ENCODE measurements around the gene THUMPD3.

The THUMPD3 gene

DNA sequence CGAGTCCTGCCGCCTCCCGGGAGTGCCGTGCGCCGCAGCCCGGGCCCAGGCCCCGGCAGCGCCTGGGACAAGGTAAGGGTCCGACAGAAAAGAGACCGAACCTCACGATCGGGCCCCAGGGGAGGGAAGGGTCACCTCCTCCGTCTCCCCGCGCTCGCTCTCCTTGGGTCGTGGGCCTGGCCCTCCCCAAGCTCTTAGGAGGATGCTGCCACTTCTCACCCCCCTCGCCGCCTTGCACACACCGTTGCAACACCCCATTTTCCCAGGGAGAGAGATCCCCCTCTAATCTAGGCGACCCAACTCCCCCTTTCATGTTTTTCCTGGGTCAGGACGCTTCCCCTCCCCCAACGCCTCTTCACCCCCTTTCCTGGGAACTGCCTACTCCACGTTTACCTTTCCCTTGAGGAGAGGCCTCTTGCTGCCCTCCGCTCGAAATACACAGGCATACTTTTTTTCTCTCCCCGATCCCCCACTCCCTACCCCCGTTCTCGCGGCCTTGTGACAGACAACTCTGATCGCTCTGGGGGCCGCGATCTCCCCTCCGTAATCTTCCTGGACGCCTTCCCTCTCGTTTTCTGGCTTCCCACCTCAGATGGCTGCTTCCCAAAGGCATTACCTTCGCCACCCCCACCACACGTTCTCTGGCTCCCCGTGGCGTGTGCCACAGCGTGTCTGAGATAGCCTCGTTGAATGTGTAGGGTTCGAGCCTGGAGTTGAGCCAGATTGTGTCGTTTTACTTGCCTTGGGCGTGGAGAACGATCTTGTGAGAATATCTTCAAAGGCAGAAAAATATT lies 35.2 kb downstream of the THUMPD3 start:
- Histone ChIP-seq H3K9me3 (ENCODE audit: control insufficient read depth in 2 of 2, low read length in 2 of 2) (no peaks in the 10 kb centered on the region), H3K4me1 (ENCODE audit: control insufficient read depth, insufficient read depth, low read length) (peaks cover 32% of the 10 kb centered on the region), H3K4me3 (ENCODE audit: low read length in 2 of 2) (peak overlapping the region; percentile 94 to 95), H3K9ac (ENCODE audit: low read length in 2 of 2) (peak overlapping the region; percentile 99), H3K27me3 (ENCODE audit: control insufficient read depth in 1 of 2, insufficient read depth in 2 of 2, low read length in 2 of 2) (no peaks in the 10 kb centered on the region), H3K36me3 (ENCODE audit: control insufficient read depth in 2 of 2, insufficient read depth in 2 of 2, low read length in 2 of 2) (peaks cover 3 to 4% of the 10 kb centered on the region in 2 donors), H3K27ac (ENCODE audit: low read length) (peak overlapping the region; percentile 97)

GRCh38 chr3:9398700-9399336 lies 36.0 kb downstream of the THUMPD3 start:
- H3K9ac ChIP-seq (ENCODE audit: low read length in 2 of 2) = peak overlapping the region; percentile 99
- H3K27ac ChIP-seq (ENCODE audit: low read length) = peak overlapping the region; percentile 97
- no peaks in the 10 kb centered on the region for H3K27me3 ChIP-seq (ENCODE audit: control insufficient read depth in 1 of 2, insufficient read depth in 2 of 2, low read length in 2 of 2)
- H3K36me3 ChIP-seq (ENCODE audit: control insufficient read depth in 2 of 2, insufficient read depth in 2 of 2, low read length in 2 of 2) = peaks cover 0 to 2% of the 10 kb centered on the region in 2 donors
- peak overlapping the region; percentile 94 to 95 for H3K4me3 ChIP-seq (ENCODE audit: low read length in 2 of 2)
- H3K4me1 ChIP-seq (ENCODE audit: control insufficient read depth, insufficient read depth, low read length) = peaks cover 33% of the 10 kb centered on the region
- no peaks in the 10 kb centered on the region for H3K9me3 ChIP-seq (ENCODE audit: control insufficient read depth in 2 of 2, low read length in 2 of 2)

DNA sequence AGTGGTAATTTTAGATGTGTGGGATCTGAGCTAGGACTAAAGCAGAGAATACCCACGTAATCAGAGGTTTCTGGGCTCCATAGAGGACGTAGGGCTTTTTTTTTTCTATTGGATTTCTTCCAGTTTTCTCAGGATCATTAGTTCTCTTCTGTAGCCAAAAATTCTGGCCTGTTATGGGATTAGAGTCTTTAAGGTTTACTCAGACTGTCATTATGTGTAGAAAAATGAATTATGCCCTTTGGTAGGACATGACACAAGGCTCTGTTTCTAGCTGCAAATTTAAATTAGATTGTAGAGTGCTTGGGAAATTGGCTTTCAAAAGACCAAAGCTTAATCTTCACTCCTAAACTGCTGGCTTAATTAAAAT lies 36.5 kb downstream of the THUMPD3 start:
- Histone ChIP-seq H3K27me3 (ENCODE audit: control insufficient read depth in 1 of 2, insufficient read depth in 2 of 2, low read length in 2 of 2) (no peaks in the 10 kb centered on the region), H3K36me3 (ENCODE audit: control insufficient read depth in 2 of 2, insufficient read depth in 2 of 2, low read length in 2 of 2) (peaks cover 0 to 2% of the 10 kb centered on the region in 2 donors), H3K4me1 (ENCODE audit: control insufficient read depth, insufficient read depth, low read length) (peaks cover 33% of the 10 kb centered on the region), H3K4me3 (ENCODE audit: low read length in 2 of 2) (peak overlapping the region; percentile 94 to 95), H3K27ac (ENCODE audit: low read length) (peak overlapping the region; percentile 97), H3K9me3 (ENCODE audit: control insufficient read depth in 2 of 2, low read length in 2 of 2) (no peaks in the 10 kb centered on the region), H3K9ac (ENCODE audit: low read length in 2 of 2) (peak overlapping the region; percentile 99)

DNA sequence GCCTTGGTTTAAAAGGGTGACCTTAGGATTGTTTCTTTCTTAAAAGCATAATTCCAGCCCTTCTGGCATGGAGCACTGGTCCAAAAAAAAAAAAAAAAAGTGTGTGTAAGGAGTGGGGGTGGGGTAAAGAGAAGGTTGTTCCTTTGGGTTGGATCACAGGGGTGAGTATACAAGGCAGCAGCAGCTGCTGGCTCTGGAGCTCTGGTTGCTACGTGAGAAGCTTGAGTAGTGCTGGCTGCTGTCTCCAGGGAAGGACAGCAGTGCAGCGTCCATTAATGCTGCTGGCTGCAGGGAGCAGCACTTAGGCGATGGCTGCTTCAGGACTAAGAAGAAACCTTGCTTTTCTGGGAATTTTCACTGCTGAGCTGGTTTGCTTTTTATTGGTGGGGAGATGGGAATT lies 36.9 kb downstream of the THUMPD3 start:
- Histone ChIP-seq H3K27me3 (ENCODE audit: control insufficient read depth in 1 of 2, insufficient read depth in 2 of 2, low read length in 2 of 2) (no peaks in the 10 kb centered on the region), H3K9me3 (ENCODE audit: control insufficient read depth in 2 of 2, low read length in 2 of 2) (no peaks in the 10 kb centered on the region), H3K4me3 (ENCODE audit: low read length in 2 of 2) (peak overlapping the region; percentile 94 to 95), H3K4me1 (ENCODE audit: control insufficient read depth, insufficient read depth, low read length) (peaks cover 35% of the 10 kb centered on the region), H3K36me3 (ENCODE audit: control insufficient read depth in 2 of 2, insufficient read depth in 2 of 2, low read length in 2 of 2) (peaks cover 0 to under 1% of the 10 kb centered on the region in 2 donors), H3K27ac (ENCODE audit: low read length) (peak overlapping the region; percentile 97), H3K9ac (ENCODE audit: low read length in 2 of 2) (peak overlapping the region in 1 of 2 donors; percentile 99)

DNA sequence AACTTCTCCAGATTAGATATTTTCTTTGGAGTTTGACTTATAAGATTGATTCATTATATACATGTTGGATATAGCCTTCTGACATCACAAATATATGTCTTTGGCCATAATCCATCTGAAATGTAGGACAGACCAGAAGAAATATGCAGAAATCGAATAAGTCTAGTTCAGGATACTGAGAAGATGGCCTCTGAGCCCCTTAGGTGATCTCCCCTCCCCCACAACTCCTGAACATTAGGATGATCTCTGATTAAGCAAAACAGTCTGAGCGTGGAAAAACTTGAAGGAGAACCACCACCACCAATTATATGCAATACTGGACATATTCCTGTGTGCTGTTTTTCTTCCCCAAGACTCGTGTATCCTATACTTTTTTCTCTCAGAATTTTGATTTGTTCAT lies 37.8 kb downstream of the THUMPD3 start:
- Histone ChIP-seq H3K4me3 (ENCODE audit: low read length in 2 of 2) (peak overlapping the region in 1 of 2 donors; percentile 16), H3K9ac (ENCODE audit: low read length in 2 of 2) (no peak overlapping the region), H3K9me3 (ENCODE audit: control insufficient read depth in 2 of 2, low read length in 2 of 2) (no peaks in the 10 kb centered on the region), H3K27me3 (ENCODE audit: control insufficient read depth in 1 of 2, insufficient read depth in 2 of 2, low read length in 2 of 2) (no peaks in the 10 kb centered on the region), H3K4me1 (ENCODE audit: control insufficient read depth, insufficient read depth, low read length) (peaks cover 34% of the 10 kb centered on the region), H3K36me3 (ENCODE audit: control insufficient read depth in 2 of 2, insufficient read depth in 2 of 2, low read length in 2 of 2) (no peaks in the 10 kb centered on the region), H3K27ac (ENCODE audit: low read length) (peak overlapping the region; percentile 12)

DNA sequence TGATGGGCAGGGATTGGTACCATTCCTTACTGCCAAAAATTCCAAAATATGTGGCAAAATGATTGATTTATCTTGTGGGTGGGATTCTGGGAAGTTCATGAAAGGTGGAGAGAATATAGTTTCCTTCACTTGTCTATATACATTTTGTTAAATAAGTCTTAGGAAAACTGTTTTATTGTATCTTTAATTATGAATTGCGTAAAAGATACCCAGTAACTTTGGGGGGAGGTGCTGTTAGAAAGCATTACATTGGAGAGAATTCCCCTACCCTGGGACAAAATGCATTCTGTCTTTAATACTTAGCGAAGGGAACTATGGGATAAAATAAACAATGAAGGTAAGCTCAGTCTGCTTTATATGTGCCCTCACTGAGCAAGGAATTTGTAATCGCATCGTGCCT lies 39.1 kb downstream of the THUMPD3 start:
- Histone ChIP-seq H3K27me3 (ENCODE audit: control insufficient read depth in 1 of 2, insufficient read depth in 2 of 2, low read length in 2 of 2) (no peaks in the 10 kb centered on the region), H3K9ac (ENCODE audit: low read length in 2 of 2) (peak overlapping the region in 1 of 2 donors; percentile 29), H3K9me3 (ENCODE audit: control insufficient read depth in 2 of 2, low read length in 2 of 2) (no peaks in the 10 kb centered on the region), H3K36me3 (ENCODE audit: control insufficient read depth in 2 of 2, insufficient read depth in 2 of 2, low read length in 2 of 2) (no peaks in the 10 kb centered on the region), H3K27ac (ENCODE audit: low read length) (peak overlapping the region; percentile 6), H3K4me1 (ENCODE audit: control insufficient read depth, insufficient read depth, low read length) (peaks cover 30% of the 10 kb centered on the region), H3K4me3 (ENCODE audit: low read length in 2 of 2) (peak overlapping the region; percentile 17 to 23)

GRCh38 chr3:9402410-9403228 lies 39.8 kb downstream of the THUMPD3 start:
- H3K9me3 ChIP-seq (ENCODE audit: control insufficient read depth in 2 of 2, low read length in 2 of 2) = no peaks in the 10 kb centered on the region
- peak overlapping the region in 1 of 2 donors; percentile 29 for H3K9ac ChIP-seq (ENCODE audit: low read length in 2 of 2)
- no peaks in the 10 kb centered on the region for H3K27me3 ChIP-seq (ENCODE audit: control insufficient read depth in 1 of 2, insufficient read depth in 2 of 2, low read length in 2 of 2)
- peak overlapping the region; percentile 6 for H3K27ac ChIP-seq (ENCODE audit: low read length)
- peaks cover 30% of the 10 kb centered on the region for H3K4me1 ChIP-seq (ENCODE audit: control insufficient read depth, insufficient read depth, low read length)
- H3K36me3 ChIP-seq (ENCODE audit: control insufficient read depth in 2 of 2, insufficient read depth in 2 of 2, low read length in 2 of 2) = no peaks in the 10 kb centered on the region
- peak overlapping the region; percentile 17 to 23 for H3K4me3 ChIP-seq (ENCODE audit: low read length in 2 of 2)

- Histone ChIP-seq H3K9me3 (ENCODE audit: control insufficient read depth in 2 of 2, low read length in 2 of 2) (no peaks in the 10 kb centered on the region), H3K27ac (ENCODE audit: low read length) (no peak overlapping the region), H3K27me3 (ENCODE audit: control insufficient read depth in 1 of 2, insufficient read depth in 2 of 2, low read length in 2 of 2) (no peaks in the 10 kb centered on the region), H3K36me3 (ENCODE audit: control insufficient read depth in 2 of 2, insufficient read depth in 2 of 2, low read length in 2 of 2) (no peaks in the 10 kb centered on the region), H3K4me1 (ENCODE audit: control insufficient read depth, insufficient read depth, low read length) (peaks cover 30% of the 10 kb centered on the region), H3K9ac (ENCODE audit: low read length in 2 of 2) (no peak overlapping the region), H3K4me3 (ENCODE audit: low read length in 2 of 2) (no peak overlapping the region)
Observed at GRCh38 chr3:9403463-9403862, 40.6 kb downstream of the THUMPD3 start.

DNA sequence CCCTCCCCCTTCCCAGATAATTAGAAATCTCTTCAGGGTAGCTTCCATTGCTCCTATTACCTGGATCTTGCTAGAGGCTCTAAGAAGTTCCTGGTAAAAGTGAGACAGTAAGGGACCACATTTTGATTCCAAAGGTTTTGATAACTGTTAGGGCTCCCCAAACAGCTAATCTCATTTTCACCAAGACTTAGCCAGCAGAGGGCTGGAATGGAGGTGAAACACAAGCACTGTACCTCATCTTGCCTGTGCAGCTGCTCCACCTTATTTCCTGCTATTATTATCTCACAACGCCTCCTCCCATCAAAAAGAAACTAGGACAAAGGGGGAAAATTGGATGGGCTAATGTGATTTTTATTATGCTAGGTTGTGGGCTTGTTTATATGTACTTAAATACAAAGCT lies 41.8 kb downstream of the THUMPD3 start:
- no peak overlapping the region for H3K4me3 ChIP-seq (ENCODE audit: low read length in 2 of 2)
- H3K9me3 ChIP-seq (ENCODE audit: control insufficient read depth in 2 of 2, low read length in 2 of 2) = no peaks in the 10 kb centered on the region
- H3K4me1 ChIP-seq (ENCODE audit: control insufficient read depth, insufficient read depth, low read length) = peaks cover 34% of the 10 kb centered on the region
- H3K36me3 ChIP-seq (ENCODE audit: control insufficient read depth in 2 of 2, insufficient read depth in 2 of 2, low read length in 2 of 2) = no peaks in the 10 kb centered on the region
- H3K27me3 ChIP-seq (ENCODE audit: control insufficient read depth in 1 of 2, insufficient read depth in 2 of 2, low read length in 2 of 2) = no peaks in the 10 kb centered on the region
- H3K27ac ChIP-seq (ENCODE audit: low read length) = no peak overlapping the region
- no peak overlapping the region for H3K9ac ChIP-seq (ENCODE audit: low read length in 2 of 2)

GRCh38 chr3:9405756-9406155 lies 42.9 kb downstream of the THUMPD3 start:
- no peak overlapping the region for H3K9ac ChIP-seq (ENCODE audit: low read length in 2 of 2)
- peaks cover 28% of the 10 kb centered on the region for H3K4me1 ChIP-seq (ENCODE audit: control insufficient read depth, insufficient read depth, low read length)
- H3K27me3 ChIP-seq (ENCODE audit: control insufficient read depth in 1 of 2, insufficient read depth in 2 of 2, low read length in 2 of 2) = no peaks in the 10 kb centered on the region
- H3K4me3 ChIP-seq (ENCODE audit: low read length in 2 of 2) = no peak overlapping the region
- H3K27ac ChIP-seq (ENCODE audit: low read length) = peak overlapping the region; percentile 37
- no peaks in the 10 kb centered on the region for H3K36me3 ChIP-seq (ENCODE audit: control insufficient read depth in 2 of 2, insufficient read depth in 2 of 2, low read length in 2 of 2)
- H3K9me3 ChIP-seq (ENCODE audit: control insufficient read depth in 2 of 2, low read length in 2 of 2) = no peaks in the 10 kb centered on the region

Measured in stomach smooth muscle (tissue), 2 donors.